GM12878 (cell line): Measurements from ENCODE around the gene CFAP65. TPM values are rescaled to one million over a fixed set of nuclear protein-coding genes. Genes with fewer than 3 reads are reported as not detected.
A peak's percentile ranks its signal among the peaks of the same experiment; 100 is the strongest.

Experiments
- ATAC-seq: fragments of 200-7000 bp; cut with Tn5 transposase; 3 replicates; pipeline ENCODE4 v1.9.1; 2020; ENCODE audit warnings: mild to moderate bottlenecking, moderate library complexity
- BruUV-seq: library from RNA; stranded (reverse); fragments of 400-500 nt; replicated peaks from 2 replicates; lab custom pipeline; 2021; lab: Mats Ljungman, UMichigan
- CTCF ChIA-PET: fragments of 300-600 bp; sonication (Branson Sonifier 250); formaldehyde crosslinking; extraction: SDS; loops from one replicate; lab custom pipeline; 2021; ENCODE audit warnings: inconsistent platforms; lab: Yijun Ruan, JAX
- POLR2A ChIA-PET: fragments of 350-600 bp; formaldehyde crosslinking; extraction: SDS; loops from one replicate; lab custom pipeline; 2021; ENCODE audit warnings: inconsistent platforms; lab: Charles Lee
- RAD21 ChIA-PET: fragments of 300-600 bp; sonication (Branson Sonifier 250); formaldehyde crosslinking; loops from one replicate; lab custom pipeline; 2023; ENCODE audit warnings: antibody characterized with exemption; ENCODE audit not compliant: unreplicated experiment; lab: Charles Lee
- SMC1A ChIA-PET: fragments of 300-600 bp; sonication (Branson Sonifier 250); formaldehyde crosslinking; loops from one replicate; lab custom pipeline; 2023; ENCODE audit not compliant: unreplicated experiment, uncharacterized antibody; lab: Charles Lee
- DNase-seq: peaks from one replicate; pipeline ENCODE4 v3.0.0-alpha.2; 2011; ENCODE audit warnings: low read depth, low spot score
- FAIRE-seq: peaks from 3 replicates; lab custom pipeline; 2011; peaks lifted over from hg19 to GRCh38; lab: Jason Lieb, UNC
- H2AFZ ChIP-seq: 2 replicates; pipeline ENCODE4 v1.6.0; 2011; ENCODE audit warnings: low read depth, low read length, control low read depth; ENCODE audit not compliant: control insufficient read depth
- H3K27ac ChIP-seq: 2 replicates; pipeline ENCODE4 v1.5.1; 2011; ENCODE audit warnings: control low read depth; ENCODE audit not compliant: control insufficient read depth, insufficient read depth
- H3K27me3 ChIP-seq, 2 experiments: replicated peaks in 1 of 2; 2 replicates each; pipeline versions ENCODE4 v1.6.0 to v1.6.1; 2011; ENCODE audit warnings: low read length in 1 of 2; ENCODE audit not compliant: control insufficient read depth in 2 of 2, insufficient read depth in 2 of 2
- H3K36me3 ChIP-seq, 2 experiments: 2 replicates each; pipeline ENCODE4 v1.5.1; 2011; ENCODE audit warnings: low read length in 1 of 2; ENCODE audit not compliant: control insufficient read depth in 2 of 2, insufficient read depth in 2 of 2
- H3K4me1 ChIP-seq: 2 replicates; pipeline ENCODE4 v1.6.1; 2011; ENCODE audit warnings: mild to moderate bottlenecking, low read length, moderate library complexity, mixed read lengths; ENCODE audit not compliant: control insufficient read depth, insufficient read depth
- H3K4me2 ChIP-seq: 2 replicates; pipeline ENCODE4 v1.6.0; 2011; ENCODE audit warnings: control low read depth; ENCODE audit not compliant: control insufficient read depth, insufficient read depth
- H3K4me3 ChIP-seq: fragments of 200-600 bp; sonication (generic); 2 replicates; pipeline ENCODE4 v1.5.1; 2016
- H3K79me2 ChIP-seq: 2 replicates; pipeline ENCODE4 v1.6.0; 2011; ENCODE audit warnings: low read length; ENCODE audit not compliant: control insufficient read depth, insufficient read depth
- H3K9ac ChIP-seq: 2 replicates; pipeline ENCODE4 v1.8.0; 2011; ENCODE audit warnings: low read length, control low read depth, mixed read lengths; ENCODE audit not compliant: control insufficient read depth, insufficient read depth
- H3K9me3 ChIP-seq: replicated peaks from 3 replicates; pipeline ENCODE4 v1.5.1; 2011; ENCODE audit warnings: mild to moderate bottlenecking, low read length; ENCODE audit not compliant: control insufficient read depth, insufficient read depth
- H4K20me1 ChIP-seq: 2 replicates; pipeline ENCODE4 v1.6.0; 2011; ENCODE audit not compliant: control insufficient read depth, insufficient read depth
- ATF7 ChIP-seq: fragments of 450-650 bp; IDR thresholded peaks from 2 replicates; pipeline ENCODE4 v1.6.1; 2016; ENCODE audit warnings: low read depth, mild to moderate bottlenecking
- BHLHE40 ChIP-seq, 2 experiments: fragments of 450-650 bp in 1 of 2; IDR thresholded peaks; 2 replicates each; pipeline ENCODE4 v1.6.1; 2011 to 2017; ENCODE audit warnings: low read depth in 2 of 2, borderline replicate concordance in 1 of 2, improper control_type of control experiment in 1 of 2, low read length in 1 of 2, mild to moderate bottlenecking in 1 of 2
- MTA2 ChIP-seq: fragments of 450-650 bp; IDR thresholded peaks from 2 replicates; pipeline ENCODE4 v1.6.1; 2016; ENCODE audit warnings: low read depth, mild to moderate bottlenecking, moderate library complexity
- MXI1 ChIP-seq: fragments of 150-350 bp; IDR thresholded peaks from 2 replicates; pipeline ENCODE4 v1.6.1; 2011; ENCODE audit warnings: low read depth, mild to moderate bottlenecking, inconsistent platforms, low read length, improper control_type of control experiment
- SMARCA5 ChIP-seq: fragments of 450-650 bp; IDR thresholded peaks from 2 replicates; pipeline ENCODE4 v1.6.1; 2017; ENCODE audit warnings: mild to moderate bottlenecking
- SMC3 ChIP-seq: IDR thresholded peaks from 2 replicates; pipeline ENCODE4 v1.6.1; 2011; ENCODE audit warnings: low read length, improper control_type of control experiment, borderline replicate concordance
- WGBS: methylation state at CpG from one replicate; pipeline ENCODE4 v1.1.6; 2016; ENCODE audit warnings: low lambda C conversion rate; ENCODE audit not compliant: insufficient replicate concordance, insufficient coverage; ENCODE audit errors: missing lambda C conversion rate; 5-methylcytosine and 5-hydroxymethylcytosine counted together
- in situ Hi-C: fragments of 300-500 bp; cut with MboI; formaldehyde crosslinking; loops from 9 replicates; pipeline ENCODE4 v1.14.3; 2018; ENCODE audit warnings: mixed read lengths
- intact Hi-C: fragments of 100-400 bp; cut with micrococcal nuclease; formaldehyde crosslinking; loops from one replicate; pipeline ENCODE4 v1.14.2; 2022; ENCODE audit not compliant: unreplicated experiment
- polyA plus RNA-seq, 11 experiments: library from polyadenylated mRNA; depleted of rRNA in 4 of 11; unstranded in 6 of 11; stranded (reverse) in 5 of 11; fragments of >200 nt; fragmentation: Nextera tagmentation in 4 of 11; fragmentation: Illumina TruSeq in 1 of 11; extraction: Ambion mirVana in 4 of 11; extraction: Trizol in 1 of 11; gene quantifications; 1 replicate in 1 of 11; 2 replicates in 10 of 11; pipeline versions ENCODE4 v1.2.1 to v1.2.3, GENCODE V29; 2011 to 2016; ENCODE audit warnings: inconsistent platforms in 2 of 11, missing spikeins in 2 of 11, low read depth in 1 of 11
- total RNA-seq, 4 experiments: library from RNA; depleted of rRNA in 3 of 4; stranded (reverse); fragments of >200 nt in 3 of 4; fragmentation: Illumina TruSeq in 1 of 4; extraction: Trizol in 1 of 4; gene quantifications; 2 replicates each; pipeline versions ENCODE4 v1.2.1 to v1.2.3, GENCODE V29; 2013 to 2021

Gene CFAP65
- total and polyA plus RNA-seq, 10 of the 15 experiments (the other 5 are each of a cell fraction or from before 2014, with no cell fraction given): not detected

- POLR2A ChIA-PET: no interaction called here
- intact Hi-C loops: no loop called here
These were observed 43.5 kb upstream of the CFAP65 start for GRCh38 chr2:219084791-219085190.

GRCh38 chr2:219082332-219082958, 41.1 kb upstream of the CFAP65 start:
- H2AFZ ChIP-seq: no peak overlapping the region
- H3K9me3 ChIP-seq: no peaks in the 10 kb centered on the region
- H3K27me3 ChIP-seq: no peaks in the 10 kb centered on the region
- CTCF ChIA-PET: interaction anchor here (0.6 to 26.8 kb wide), 12 partner anchors 9 to 1558 kb away, joined by 3 to 365 read pairs (median 5); partner anchors contain the start of gene NHEJ1
- no peak overlapping the region for H3K4me2 ChIP-seq
- DNase-seq: no peak
- POLR2A ChIA-PET: no interaction called here
- 77% methylated on average over 5 of the region's 5 CpGs for WGBS
- H4K20me1 ChIP-seq: peaks cover 3% of the 10 kb centered on the region; the same call in 1 of the 2 replicates
- SMC1A ChIA-PET: interaction anchor here (0.7 to 2.4 kb wide), 6 partner anchors 10 to 436 kb away, joined by 3 to 10 read pairs (median 3); no protein-coding TSS in a partner anchor
- H3K79me2 ChIP-seq: no peaks in the 10 kb centered on the region
- intact Hi-C loops: no loop called here
- no peak overlapping the region for H3K9ac ChIP-seq
- in situ Hi-C loops: no loop called here
- H3K4me1 ChIP-seq: peaks cover 19% of the 10 kb centered on the region
- TF ChIP-seq MTA2 (peak; percentile 4; the same call in 1 of the 2 replicates), BHLHE40 (IDR thresholded peaks at IDR 0.05; ENCODE audit: borderline replicate concordance in 1 of 2, low read depth in 2 of 2, low read length in 1 of 2) (no peak)
- BruUV-seq: no TSS peak
- RAD21 ChIA-PET: interaction anchor here (0.6 to 0.9 kb wide), 3 partner anchors 9 to 94 kb away, joined by 3 to 4 read pairs (median 3); no protein-coding TSS in a partner anchor
- no peak overlapping the region for H3K4me3 ChIP-seq
- no peak for FAIRE-seq
- no peak overlapping the region for H3K27ac ChIP-seq
- H3K36me3 ChIP-seq: peaks cover 0 to 4% of the 10 kb centered on the region in 2 experiments; a peak in 2 of 4 replicates
- no peak for ATAC-seq

More at GRCh38 chr2:219084791-219085190, 43.5 kb upstream of the CFAP65 start:
- CTCF ChIA-PET: interaction anchor here (1.8 to 26.8 kb wide), 4 partner anchors 12 to 104 kb away, joined by 4 to 365 read pairs (median 41); no protein-coding TSS in a partner anchor
- Histone ChIP-seq H3K27me3 (no peaks in the 10 kb centered on the region), H3K27ac (no peak overlapping the region), H3K4me3 (no peak overlapping the region), H3K9me3 (no peaks in the 10 kb centered on the region), H3K4me2 (no peak overlapping the region), H3K9ac (no peak overlapping the region), H2AFZ (no peak overlapping the region), H3K4me1 (peaks cover 21% of the 10 kb centered on the region), H4K20me1 (peaks cover 3% of the 10 kb centered on the region; the same call in 1 of the 2 replicates), H3K79me2 (no peaks in the 10 kb centered on the region), H3K36me3 (no peaks in the 10 kb centered on the region)
- RAD21 ChIA-PET: interaction anchor here (0.7 to 1.0 kb wide), 4 partner anchors 19 to 75 kb away, joined by 3 to 5 read pairs (median 4); no protein-coding TSS in a partner anchor
- ATAC-seq (no peak), FAIRE-seq (no peak), DNase-seq (no peak)
- SMC1A ChIA-PET: interaction anchor here (1.0 to 4.8 kb wide), 5 partner anchors 10 to 72 kb away, joined by 3 to 20 read pairs (median 5); no protein-coding TSS in a partner anchor
- BruUV-seq: no TSS peak
- in situ Hi-C loops: no loop called here
- no peak for TF ChIP-seq SMC3
- TF ChIP-seq MXI1: no peak
- no peak for TF ChIP-seq SMARCA5
- TF ChIP-seq ATF7: no peak
